ENCODE data around the gene RUVBL2.
"Not testable (repeated sequence)": the region's sequence is repeated elsewhere in the genome, so short reads cannot be mapped to it uniquely, and the experiment has no call there.

The RUVBL2 gene

GRCh38 chr19:49031642-49032301, 38.1 kb downstream of the RUVBL2 start, which contains the start of gene CGB2:
TSS of gene CGB2 (plus strand) at chr19:49031890. CDS start at chr19:49032096, 206 bp downstream.
- not testable (repeated sequence) for H3K4me3 ChIP-seq (ENCODE audit: low read length); DNase-seq (ENCODE audit: low read depth, low spot score)

- not testable (repeated sequence) for DNase-seq (ENCODE audit: low read depth, low spot score); H3K4me3 ChIP-seq (ENCODE audit: low read length)
Measured at GRCh38 chr19:49036815-49037214, 43.1 kb downstream of the RUVBL2 start, which contains the start of gene CGB1. TSS of gene CGB1 (minus strand) at chr19:49036895. CDS start at chr19:49036711, 184 bp downstream.

GRCh38 chr19:49038111-49038510, 44.4 kb downstream of the RUVBL2 start:
- not testable (repeated sequence) for H3K4me3 ChIP-seq (ENCODE audit: low read length); DNase-seq (ENCODE audit: low read depth, low spot score)

- H3K4me3 ChIP-seq (ENCODE audit: low read length); DNase-seq (ENCODE audit: low read depth, low spot score): not testable (repeated sequence)
Measured at GRCh38 chr19:49038557-49039276, 45.0 kb downstream of the RUVBL2 start.

DNA sequence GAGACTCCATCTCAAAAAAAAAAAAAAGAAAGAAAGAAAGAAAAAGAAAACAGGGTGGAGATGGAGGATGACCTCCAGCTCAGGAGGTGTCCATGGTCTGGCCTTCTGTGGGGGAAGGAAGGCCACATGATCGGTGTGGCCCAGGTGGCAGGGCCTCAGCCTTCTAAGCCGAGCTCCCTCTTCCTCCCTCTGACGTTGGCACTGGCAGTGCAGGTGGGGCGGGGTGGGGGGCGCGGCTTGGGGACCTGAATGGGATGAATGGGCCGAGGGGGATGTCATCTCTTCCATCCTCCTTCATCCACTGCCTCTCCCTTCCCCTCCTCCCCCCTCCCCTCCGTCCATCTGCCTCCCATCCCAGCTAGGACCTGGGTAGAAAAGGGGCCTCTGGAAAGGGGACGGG, 46.0 kb downstream of the RUVBL2 start:
- not testable (repeated sequence) for H3K4me3 ChIP-seq (ENCODE audit: low read length); DNase-seq (ENCODE audit: low read depth, low spot score)

- H3K4me3 ChIP-seq (ENCODE audit: low read length): no peak overlapping the region
- DNase-seq (ENCODE audit: low read depth, low spot score): no peak
Measured at GRCh38 chr19:49042177-49042576, 48.5 kb downstream of the RUVBL2 start.

DNA sequence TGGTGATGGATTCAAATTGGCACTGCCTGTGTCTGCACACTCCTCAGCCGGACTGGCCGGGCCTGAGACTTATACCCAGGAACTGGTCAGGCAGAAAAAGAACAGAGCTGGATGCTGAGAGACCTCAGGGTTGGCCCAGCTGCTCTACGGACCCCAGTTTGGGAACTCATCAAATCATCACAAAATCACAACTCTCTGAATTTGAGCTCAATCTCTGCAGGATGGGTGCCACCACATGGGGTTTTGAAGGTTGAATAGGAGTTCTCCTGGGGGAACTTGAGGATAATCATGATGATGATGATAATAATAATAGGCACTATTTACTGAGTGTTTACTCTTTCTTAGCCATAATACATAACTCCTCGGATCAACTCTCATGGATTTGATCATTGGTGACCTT, 49.0 kb downstream of the RUVBL2 start:
- not testable (repeated sequence) for DNase-seq (ENCODE audit: low read depth, low spot score); H3K4me3 ChIP-seq (ENCODE audit: low read length)

DNA sequence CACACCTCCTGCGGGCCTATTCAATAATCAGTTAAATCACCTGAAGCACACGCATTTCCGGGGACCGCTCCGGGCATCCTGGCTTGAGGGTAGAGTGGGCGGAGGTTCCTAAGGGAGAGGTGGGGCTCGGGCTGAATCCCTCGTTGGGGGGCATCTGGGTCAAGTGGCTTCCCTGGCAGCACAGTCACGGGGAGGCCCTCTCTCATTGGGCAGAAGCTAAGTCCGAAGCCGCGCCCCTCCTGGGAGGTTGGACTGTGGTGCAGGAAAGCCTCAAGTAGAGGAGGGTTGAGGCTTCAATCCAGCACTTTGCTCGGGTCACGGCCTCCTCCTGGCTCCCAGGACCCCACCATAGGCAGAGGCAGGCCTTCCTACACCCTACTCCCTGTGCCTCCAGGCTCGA, 49.9 kb downstream of the RUVBL2 start, which contains the start of gene CGB5:
TSS of gene CGB5 (plus strand) at position 301 of the 400 bp plus-strand sequence. CDS start 362 bp downstream, outside the sequence.
- H3K4me3 ChIP-seq (ENCODE audit: low read length); DNase-seq (ENCODE audit: low read depth, low spot score): not testable (repeated sequence)

DNA sequence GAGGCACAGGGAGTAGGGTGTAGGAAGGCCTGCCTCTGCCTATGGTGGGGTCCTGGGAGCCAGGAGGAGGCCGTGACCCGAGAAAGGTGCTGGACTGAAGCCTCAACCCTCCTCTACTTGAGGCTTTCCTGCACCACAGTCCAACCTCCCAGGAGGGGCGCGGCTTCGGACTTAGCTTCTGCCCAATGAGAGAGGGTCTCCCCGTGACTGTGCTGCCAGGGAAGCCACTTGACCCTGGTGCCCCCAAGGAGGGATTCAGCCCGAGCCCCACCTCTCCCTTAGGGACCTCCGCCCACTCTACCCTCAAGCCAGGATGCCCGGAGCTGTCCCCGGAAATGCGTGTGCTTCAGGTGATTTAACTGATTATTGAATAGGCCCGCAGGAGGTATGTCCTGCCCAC, 55.3 kb downstream of the RUVBL2 start, which contains the start of gene CGB8:
TSS of gene CGB8 (minus strand) at position 101 of the 400 bp plus-strand sequence. CDS start 372 bp downstream, outside the sequence.
- not testable (repeated sequence) for H3K4me3 ChIP-seq (ENCODE audit: low read length)

GRCh38 chr19:49049834-49050233, 56.1 kb downstream of the RUVBL2 start:
- not testable (repeated sequence) for DNase-seq (ENCODE audit: low read depth, low spot score); H3K4me3 ChIP-seq (ENCODE audit: low read length)

More for the DNA sequence above, 55.3 kb downstream of the RUVBL2 start, which contains the start of gene CGB8:
- not testable (repeated sequence) for DNase-seq (ENCODE audit: low read depth, low spot score)

- not testable (repeated sequence) for H3K4me3 ChIP-seq (ENCODE audit: low read length); DNase-seq (ENCODE audit: low read depth, low spot score)
Measured at GRCh38 chr19:49050376-49051033, 56.8 kb downstream of the RUVBL2 start.

DNA sequence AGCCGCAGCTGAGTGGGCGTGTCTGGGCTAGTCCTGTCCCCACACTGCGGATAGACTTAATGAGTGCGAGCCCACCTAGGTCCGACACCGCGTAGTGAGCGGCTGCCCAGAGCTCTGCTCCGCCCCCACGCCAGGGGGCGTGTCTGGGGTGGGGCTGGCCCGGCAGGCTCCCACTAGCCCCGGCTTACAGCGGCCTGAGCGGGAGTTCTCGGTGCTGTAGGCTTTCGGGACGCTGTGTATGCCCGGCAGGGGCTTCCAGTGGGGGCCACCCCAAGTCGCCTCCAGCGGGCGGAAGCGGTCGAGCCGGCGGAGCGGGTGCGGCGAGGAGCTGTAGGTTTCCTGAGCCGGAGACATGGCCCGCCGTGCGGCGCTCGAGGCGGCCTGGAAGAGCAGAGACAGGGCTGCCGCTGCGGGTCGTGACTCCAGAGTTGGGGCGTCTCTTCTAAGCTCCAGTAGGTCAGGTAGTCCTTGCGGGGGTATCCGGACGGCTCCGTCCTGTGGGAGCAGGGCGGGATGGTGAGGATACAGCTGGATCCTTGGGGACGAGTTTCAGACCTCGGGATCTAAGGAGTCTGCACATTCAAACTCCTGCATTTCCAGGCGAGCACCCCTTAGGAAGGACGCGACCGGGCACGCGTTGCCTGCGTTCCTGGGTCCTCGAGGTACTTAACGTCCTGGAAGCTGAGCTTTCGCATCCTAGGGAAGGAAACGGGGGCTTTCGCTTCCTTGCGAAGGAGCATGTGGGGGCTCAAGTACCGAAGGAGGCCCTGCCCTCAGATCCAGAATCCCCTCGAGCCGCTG, 62.6 kb downstream of the RUVBL2 start:
- no peak for DNase-seq (ENCODE audit: low read depth, low spot score)
- peak overlapping the region; percentile 45 for H3K4me3 ChIP-seq (ENCODE audit: low read length)

- DNase-seq (ENCODE audit: low read depth, low spot score); H3K4me3 ChIP-seq (ENCODE audit: low read length): not testable (repeated sequence)
Measured at GRCh38 chr19:49056902-49057596, 63.4 kb downstream of the RUVBL2 start.

- peak within 1 kb of the TSS; percentile 45 for H3K4me3 ChIP-seq (ENCODE audit: low read length)
- DNase-seq (ENCODE audit: low read depth, low spot score): no peak
Measured at GRCh38 chr19:49057636-49058234, 64.0 kb downstream of the RUVBL2 start, which contains the start of gene CGB7. TSS of gene CGB7 (minus strand) at chr19:49057749. CDS start at chr19:49055375, 2,374 bp downstream.

DNA sequence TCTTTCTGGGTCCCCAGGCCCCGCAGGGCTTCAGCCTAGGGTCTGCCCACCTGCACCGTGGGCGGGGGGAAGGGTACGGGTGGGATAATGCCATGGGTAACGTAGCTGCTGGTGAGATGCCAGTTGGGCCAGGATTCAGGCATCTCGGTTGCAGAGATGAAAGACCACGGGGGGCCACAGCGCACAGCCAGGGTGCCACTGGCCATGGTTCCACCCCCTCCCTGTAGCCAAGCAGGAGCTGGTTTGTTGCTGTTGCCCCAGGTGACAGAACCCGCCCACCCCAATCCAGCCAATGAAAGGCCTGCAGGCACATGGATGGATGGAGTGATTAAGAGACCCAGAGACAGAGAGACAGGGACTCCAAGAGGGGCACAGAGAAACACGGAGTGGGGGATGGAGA, 64.9 kb downstream of the RUVBL2 start:
- no peak overlapping the region for H3K4me3 ChIP-seq (ENCODE audit: low read length)
- peak; percentile 20 for DNase-seq (ENCODE audit: low read depth, low spot score)

DNA sequence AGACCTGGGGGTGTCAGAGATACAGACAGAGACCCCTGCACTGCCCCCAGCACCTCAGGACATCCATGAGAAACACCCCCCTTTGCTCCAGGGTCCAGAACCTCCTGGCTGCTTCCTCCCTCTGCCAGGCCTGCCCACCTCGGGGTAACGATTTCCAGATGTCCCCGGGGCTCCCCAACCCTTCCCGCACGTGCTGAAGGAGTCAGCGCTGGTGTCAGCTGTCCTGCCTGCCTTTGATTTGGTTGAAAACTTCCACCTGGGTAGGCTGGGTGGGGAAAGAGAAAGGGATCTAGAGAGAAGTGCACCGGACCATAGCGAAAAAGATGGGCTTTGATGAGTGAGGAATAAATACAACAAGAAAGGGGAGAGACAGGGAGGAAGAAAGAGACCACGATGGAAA, 65.4 kb downstream of the RUVBL2 start:
- DNase-seq (ENCODE audit: low read depth, low spot score): no peak
- no peak overlapping the region for H3K4me3 ChIP-seq (ENCODE audit: low read length)

GRCh38 chr19:49061000-49061399, 67.3 kb downstream of the RUVBL2 start:
- no peak overlapping the region for H3K4me3 ChIP-seq (ENCODE audit: low read length)
- DNase-seq (ENCODE audit: low read depth, low spot score): no peak

DNA sequence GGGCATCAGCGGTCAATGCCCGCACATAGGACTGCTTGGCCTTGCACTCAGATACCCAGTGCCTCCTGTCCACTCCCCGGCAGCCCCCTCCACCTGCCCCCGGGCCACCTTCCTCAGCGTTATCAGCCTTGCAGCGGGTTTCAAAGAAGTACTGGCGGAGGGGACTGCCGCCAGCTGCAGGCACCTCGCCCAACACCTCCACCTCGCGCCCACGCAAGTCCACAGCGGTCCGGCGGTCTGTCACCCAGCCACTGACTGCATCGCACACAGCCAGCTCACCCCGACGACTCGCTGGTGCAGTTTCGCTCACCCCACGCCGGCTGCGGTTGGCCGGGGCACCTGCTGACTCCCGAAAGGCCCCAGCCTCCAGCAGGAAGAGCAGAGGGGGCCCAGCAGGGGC, 67.8 kb downstream of the RUVBL2 start:
- no peak overlapping the region for H3K4me3 ChIP-seq (ENCODE audit: low read length)
- no peak for DNase-seq (ENCODE audit: low read depth, low spot score)
